H9 (cell line): ENCODE results near the gene MPG. TPM values are rescaled to one million over a fixed set of nuclear protein-coding genes. Genes with fewer than 3 reads are reported as not detected.
"Not testable (repeated sequence)": the region's sequence is repeated elsewhere in the genome, so short reads cannot be mapped to it uniquely, and the experiment has no call there.

Experiments used
- DNase-seq: peaks from one replicate; pipeline ENCODE4 v3.0.0-alpha.2; 2017
- H2AFZ ChIP-seq: one replicate; pipeline ENCODE4 v1.6.1; 2013; ENCODE audit warnings: mild to moderate bottlenecking, low read length, control low read depth, moderate library complexity
- H2AK5ac ChIP-seq: 2 replicates; pipeline ENCODE4 v1.6.1; 2013; ENCODE audit warnings: low read length, control low read depth, mixed read lengths; ENCODE audit not compliant: insufficient read length
- H2BK120ac ChIP-seq: one replicate; pipeline ENCODE4 v1.6.1; 2013; ENCODE audit warnings: low read depth, mild to moderate bottlenecking, low read length, control low read depth, inconsistent platforms; ENCODE audit not compliant: poor library complexity, severe bottlenecking
- H2BK12ac ChIP-seq: 2 replicates; pipeline ENCODE4 v1.6.1; 2013; ENCODE audit warnings: low read length, control low read depth, mixed read lengths, low read depth; ENCODE audit not compliant: insufficient read length
- H2BK15ac ChIP-seq: 2 replicates; pipeline ENCODE4 v1.6.1; 2013; ENCODE audit warnings: low read depth, low read length, control low read depth
- H2BK20ac ChIP-seq: one replicate; pipeline ENCODE4 v1.6.1; 2013; ENCODE audit warnings: low read depth, mild to moderate bottlenecking, low read length, control low read depth, inconsistent platforms; ENCODE audit not compliant: poor library complexity, severe bottlenecking
- H2BK5ac ChIP-seq: 2 replicates; pipeline ENCODE4 v1.6.1; 2013; ENCODE audit warnings: low read length, control low read depth, mixed read lengths; ENCODE audit not compliant: insufficient read length
- H3K14ac ChIP-seq: 2 replicates; pipeline ENCODE4 v1.6.1; 2013; ENCODE audit warnings: low read length, control low read depth; ENCODE audit not compliant: insufficient read depth
- H3K18ac ChIP-seq: 2 replicates; pipeline ENCODE4 v1.6.1; 2013; ENCODE audit warnings: low read depth, mild to moderate bottlenecking, mixed read lengths, low read length, control low read depth; ENCODE audit not compliant: insufficient read length
- H3K23ac ChIP-seq: 2 replicates; pipeline ENCODE4 v1.6.1; 2013; ENCODE audit warnings: low read length, control low read depth, mixed read lengths, low read depth; ENCODE audit not compliant: insufficient read length
- H3K23me2 ChIP-seq: 2 replicates; pipeline ENCODE4 v1.6.1; 2013; ENCODE audit warnings: low read depth, mild to moderate bottlenecking, mixed read lengths, low read length, control low read depth; ENCODE audit not compliant: insufficient read length, poor library complexity, severe bottlenecking
- H3K27ac ChIP-seq: 2 replicates; pipeline ENCODE4 v1.5.1; 2013; ENCODE audit warnings: low read length, control low read depth, mixed read lengths, low read depth; ENCODE audit not compliant: insufficient read length
- H3K27me3 ChIP-seq: 2 replicates; pipeline ENCODE4 v1.6.1; 2013; ENCODE audit warnings: low read length, control low read depth, inconsistent platforms; ENCODE audit not compliant: insufficient read depth
- H3K4ac ChIP-seq: 2 replicates; pipeline ENCODE4 v1.6.1; 2013; ENCODE audit warnings: low read depth, mild to moderate bottlenecking, control low read depth, inconsistent platforms, low read length, moderate library complexity
- H3K4me1 ChIP-seq: 2 replicates; pipeline ENCODE4 v1.6.1; 2013; ENCODE audit warnings: low read length, control low read depth, inconsistent platforms; ENCODE audit not compliant: insufficient read depth
- H3K4me2 ChIP-seq: 2 replicates; pipeline ENCODE4 v1.6.1; 2013; ENCODE audit warnings: low read length, control low read depth, mixed read lengths; ENCODE audit not compliant: insufficient read length, insufficient read depth
- H3K56ac ChIP-seq: 2 replicates; pipeline ENCODE4 v1.6.1; 2013; ENCODE audit warnings: low read depth, mild to moderate bottlenecking, mixed read lengths, low read length, control low read depth; ENCODE audit not compliant: insufficient read length
- H3K79me1 ChIP-seq: 2 replicates; pipeline ENCODE4 v1.6.1; 2013; ENCODE audit warnings: low read depth, mild to moderate bottlenecking, moderate library complexity, low read length, control low read depth, inconsistent platforms; ENCODE audit not compliant: insufficient read depth, poor library complexity, severe bottlenecking
- H3K79me2 ChIP-seq: 2 replicates; pipeline ENCODE4 v1.6.1; 2013; ENCODE audit warnings: low read length, control low read depth, inconsistent platforms; ENCODE audit not compliant: insufficient read depth
- H3K9ac ChIP-seq: 2 replicates; pipeline ENCODE4 v1.6.1; 2013; ENCODE audit warnings: low read length, control low read depth, mixed read lengths; ENCODE audit not compliant: insufficient read length; ENCODE audit errors: extremely low read depth
- H3K9me3 ChIP-seq: one replicate; pipeline ENCODE4 v1.6.1; 2013; ENCODE audit warnings: low read depth, low read length, inconsistent platforms; ENCODE audit not compliant: control insufficient read depth
- H3T11ph ChIP-seq: one replicate; pipeline ENCODE4 v1.6.1; 2013; ENCODE audit warnings: mild to moderate bottlenecking, low read length, control low read depth, inconsistent platforms
- H4K20me1 ChIP-seq: one replicate; pipeline ENCODE4 v1.6.1; 2013; ENCODE audit not compliant: control insufficient read depth, insufficient read length, insufficient read depth
- H4K5ac ChIP-seq: 2 replicates; pipeline ENCODE4 v1.6.1; 2013; ENCODE audit warnings: low read depth, mild to moderate bottlenecking, mixed read lengths, low read length, control low read depth; ENCODE audit not compliant: insufficient read length
- H4K8ac ChIP-seq: replicated peaks from 2 replicates; pipeline ENCODE4 v1.6.1; 2013; ENCODE audit warnings: low read length, control low read depth, mixed read lengths, low read depth; ENCODE audit not compliant: insufficient read length
- H4K91ac ChIP-seq: 2 replicates; pipeline ENCODE4 v1.6.1; 2013; ENCODE audit warnings: low read depth, mild to moderate bottlenecking, moderate library complexity, mixed read lengths, low read length, control low read depth; ENCODE audit not compliant: insufficient read length
- H3K27ac Mint-ChIP-seq, 3 experiments: 2 replicates in 2 of 3; 3 replicates in 1 of 3; pipeline ENCODE4 v1.8.0; 2020 to 2021; ENCODE audit warnings: mixed read lengths in 3 of 3, mild to moderate bottlenecking in 1 of 3, moderate library complexity in 1 of 3
- H3K27me3 Mint-ChIP-seq: 2 replicates; pipeline ENCODE4 v1.8.0; 2021; ENCODE audit warnings: low read depth, mild to moderate bottlenecking, moderate library complexity, mixed read lengths
- H3K36me3 Mint-ChIP-seq, 3 experiments: 2 replicates in 2 of 3; 3 replicates in 1 of 3; pipeline ENCODE4 v1.8.0; 2020 to 2021; ENCODE audit warnings: low read depth in 3 of 3, mixed read lengths in 3 of 3; ENCODE audit not compliant: insufficient read depth in 1 of 3
- H3K4me1 Mint-ChIP-seq, 2 experiments: 2 replicates each; pipeline ENCODE4 v1.8.0; 2020; ENCODE audit warnings: mixed read lengths in 2 of 2
- H3K4me3 Mint-ChIP-seq, 2 experiments: 2 replicates in 1 of 2; 3 replicates in 1 of 2; pipeline ENCODE4 v1.8.0; 2020 to 2021; ENCODE audit warnings: mild to moderate bottlenecking in 2 of 2, mixed read lengths in 2 of 2, moderate library complexity in 1 of 2
- H3K9me3 Mint-ChIP-seq, 2 experiments: 2 replicates in 1 of 2; 3 replicates in 1 of 2; pipeline ENCODE4 v1.8.0; 2020; ENCODE audit warnings: mild to moderate bottlenecking in 2 of 2, mixed read lengths in 2 of 2, moderate library complexity in 1 of 2
- CTCF ChIP-seq: fragments of 200-600 bp; sonication (generic); conservative IDR thresholded peaks from 3 replicates; pipeline ENCODE4 v1.8.0; 2021; ENCODE audit warnings: antibody characterized with exemption, mild to moderate bottlenecking
- WGBS: extraction: QIAGEN DNeasy Blood & Tissue Kit; methylation state at CpG from one replicate; pipeline ENCODE4 v1.1.7; 2013; ENCODE audit warnings: missing lambda C conversion rate, low lambda C conversion rate, mixed read lengths; ENCODE audit not compliant: insufficient read length; ENCODE audit errors: extremely low coverage; 5-methylcytosine and 5-hydroxymethylcytosine counted together
- total RNA-seq: library from RNA; stranded (reverse); gene quantifications from 2 replicates; pipeline ENCODE4 v1.2.1, GENCODE V29; 2021

MPG gene
- total RNA-seq, 1 experiment from 2014 or later, result 39.1 TPM

DNA sequence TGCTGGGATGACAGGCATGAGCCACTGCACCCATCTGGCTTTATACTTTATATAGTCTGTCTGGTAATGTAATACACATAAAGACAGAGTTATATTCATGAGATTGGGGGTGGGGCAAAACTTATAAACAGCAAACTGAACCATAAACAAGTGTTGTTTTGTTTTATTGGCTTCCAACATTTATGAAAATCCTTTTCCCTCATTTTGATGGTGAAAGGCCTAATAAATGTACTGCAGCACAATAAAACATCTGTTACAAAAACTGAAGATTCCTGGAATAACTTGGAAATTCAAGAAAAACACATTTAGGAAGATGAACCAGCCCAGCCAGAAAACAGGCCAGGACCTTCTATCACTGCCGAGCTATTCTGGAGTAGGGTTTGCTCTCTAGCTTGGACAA lies 44.3 kb downstream of the MPG start:
- DNase-seq, result no peak
- peaks cover 0 to 4% (median 2%) of the 10 kb centered on the region in 3 experiments; a peak in 2 of 7 replicates for H3K36me3 Mint-ChIP-seq
- Histone ChIP-seq H3K4ac (no peak overlapping the region), H3K9ac (no peak overlapping the region), H3K79me2 (no peaks in the 10 kb centered on the region), H2BK12ac (no peak overlapping the region), H4K91ac (no peak overlapping the region), H4K5ac (no peak overlapping the region), H2BK20ac (no peak overlapping the region), H2BK120ac (no peak overlapping the region), H2BK5ac (no peak overlapping the region), H3K23me2 (no peaks in the 10 kb centered on the region), H3K4me1 (no peaks in the 10 kb centered on the region), H3K14ac (no peak overlapping the region), H4K8ac (no peak overlapping the region), H3T11ph (no peak overlapping the region), H2BK15ac (no peak overlapping the region), H3K18ac (no peak overlapping the region), H2AFZ (no peak overlapping the region), H3K27me3 (no peaks in the 10 kb centered on the region), H4K20me1 (no peaks in the 10 kb centered on the region), H3K9me3 (no peaks in the 10 kb centered on the region), H3K79me1 (no peaks in the 10 kb centered on the region), H3K4me2 (no peak overlapping the region), H3K23ac (no peak overlapping the region), H2AK5ac (no peak overlapping the region), H3K56ac (no peak overlapping the region), H3K27ac (no peak overlapping the region)
- no peak for TF ChIP-seq CTCF
- no peaks in the 10 kb centered on the region for H3K4me1 Mint-ChIP-seq
- no peak overlapping the region for H3K27ac Mint-ChIP-seq
- no peaks in the 10 kb centered on the region for H3K27me3 Mint-ChIP-seq
- no peaks in the 10 kb centered on the region for H3K9me3 Mint-ChIP-seq
- WGBS, result no CpG with 5 or more reads among the region's 1 CpG
- no peak overlapping the region for H3K4me3 Mint-ChIP-seq

DNA sequence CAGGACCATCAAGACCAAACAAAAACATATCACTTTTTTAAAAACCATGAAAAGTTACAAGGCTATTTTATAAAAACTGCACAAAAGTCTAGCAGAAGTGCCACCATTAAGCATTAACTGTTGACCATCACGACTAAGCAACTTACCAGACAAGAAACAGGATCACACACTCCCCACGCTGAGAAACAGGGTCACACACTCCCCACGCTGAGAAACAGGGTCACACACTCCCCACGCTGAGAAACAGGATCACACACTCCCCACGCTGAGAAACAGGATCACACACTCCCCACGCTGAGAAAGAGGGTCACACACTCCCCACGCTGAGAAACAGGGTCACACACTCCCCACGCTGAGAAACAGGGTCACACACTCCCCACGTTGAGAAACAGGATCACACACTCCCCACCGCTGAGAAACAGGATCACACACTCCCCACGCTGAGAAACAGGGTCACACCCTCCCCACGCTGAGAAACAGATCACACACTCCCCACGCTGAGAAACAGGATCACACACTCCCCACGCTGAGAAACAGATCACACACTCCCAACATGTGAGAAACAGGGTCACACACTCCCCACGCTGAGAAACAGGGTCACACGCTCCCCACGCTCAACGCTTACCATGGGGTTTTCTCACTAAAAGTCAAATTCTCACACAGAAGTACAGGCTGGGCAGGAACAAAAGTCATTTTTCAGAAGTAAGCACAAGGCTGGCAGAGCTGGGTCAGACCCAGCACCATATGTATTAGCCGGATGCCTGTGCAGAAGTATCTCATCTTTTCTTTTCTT lies 45.7 kb downstream of the MPG start:
- not testable (repeated sequence) for H3K4me1 Mint-ChIP-seq, H2BK12ac ChIP-seq, H3K14ac ChIP-seq, H3K27me3 Mint-ChIP-seq, H2BK15ac ChIP-seq, H4K8ac ChIP-seq, H3K23me2 ChIP-seq, H3K23ac ChIP-seq, H3K4me1 ChIP-seq, H3K56ac ChIP-seq, H3K4ac ChIP-seq, H3K79me1 ChIP-seq, H3K9ac ChIP-seq, H3K36me3 Mint-ChIP-seq, H2BK120ac ChIP-seq, H3K9me3 Mint-ChIP-seq, H3K9me3 ChIP-seq, H2AFZ ChIP-seq, DNase-seq, H2BK20ac ChIP-seq, H3K27me3 ChIP-seq, H3K4me3 Mint-ChIP-seq, H3T11ph ChIP-seq, H3K4me2 ChIP-seq, H4K5ac ChIP-seq, H2BK5ac ChIP-seq, H2AK5ac ChIP-seq, H3K18ac ChIP-seq, H3K27ac ChIP-seq, H4K20me1 ChIP-seq, H4K91ac ChIP-seq, H3K79me2 ChIP-seq
- H3K27ac Mint-ChIP-seq, result peak overlapping the region in 2 of 3 experiments; percentile 11 to 44; a peak in 1 of 7 replicates
- WGBS, result no CpG with 5 or more reads among the region's 19 CpGs
